HepG2 (cell line): ENCODE results near the gene ELMOD3. TPM values are rescaled to one million over a fixed set of nuclear protein-coding genes. Genes with fewer than 3 reads are reported as not detected.
A peak's percentile ranks its signal among the peaks of the same experiment; 100 is the strongest.

Experiments used
- ELF3 ChIP-seq: IDR thresholded peaks from 2 replicates; pipeline ENCODE4 v1.6.1; 2016; ENCODE audit warnings: missing genetic modification reagents, missing compliant biosample characterization
- ZNF543 ChIP-seq: sonication (generic); formaldehyde crosslinking; IDR thresholded peaks from 2 replicates; pipeline ENCODE4 v1.4.0; 2020; ENCODE audit warnings: mild to moderate bottlenecking, missing genetic modification reagents
- ZNF562 ChIP-seq: sonication (generic); formaldehyde crosslinking; IDR thresholded peaks from 2 replicates; pipeline ENCODE4 v1.8.0; 2022; ENCODE audit warnings: missing genetic modification reagents, borderline replicate concordance
- ZNF674 ChIP-seq: sonication (generic); formaldehyde crosslinking; IDR thresholded peaks from 2 replicates; pipeline ENCODE4 v1.5.0; 2020; ENCODE audit warnings: low read depth, mild to moderate bottlenecking, missing genetic modification reagents
- polyA plus RNA-seq, 8 experiments: library from polyadenylated mRNA; depleted of rRNA in 3 of 8; stranded (reverse) in 7 of 8; unstranded in 1 of 8; fragments of >200 nt; fragmentation: Illumina TruSeq in 4 of 8; extraction: Trizol in 4 of 8; gene quantifications; 2 replicates each; pipeline versions ENCODE4 v1.2.1 to v1.2.3, GENCODE V29; 2011 to 2016; ENCODE audit warnings: low read depth in 4 of 8, missing spikeins in 1 of 8, mixed read lengths in 1 of 8; ENCODE audit not compliant: insufficient read depth in 1 of 8
- total RNA-seq, 5 experiments: library from RNA; depleted of rRNA; stranded (reverse); fragments of >200 nt; fragmentation: Illumina TruSeq; extraction: Trizol; gene quantifications; 2 replicates each; pipeline ENCODE4 v1.2.3, GENCODE V29; 2016; ENCODE audit warnings: low read depth in 1 of 5
- TF ChIP-seq, protein P1 (sequence below), 2 experiments: fragments of 450-650 bp in 1 of 2; sonication (generic) in 1 of 2; formaldehyde crosslinking in 1 of 2; IDR thresholded peaks; 2 replicates each; pipeline versions ENCODE4 v1.6.1 to v1.8.0; 2016 to 2022; ENCODE audit warnings: antibody characterized with exemption in 1 of 2, mild to moderate bottlenecking in 1 of 2, missing genetic modification reagents in 1 of 2
- TF ChIP-seq, protein P2 (sequence below): sonication (generic); formaldehyde crosslinking; IDR thresholded peaks from 2 replicates; pipeline ENCODE4 v1.5.1; 2020; ENCODE audit warnings: mild to moderate bottlenecking, missing genetic modification reagents, moderate library complexity
- TF ChIP-seq, protein P3 (sequence below): IDR thresholded peaks from 2 replicates; pipeline ENCODE4 v1.6.1; 2018; ENCODE audit warnings: missing genetic modification reagents
- TF ChIP-seq, protein P4 (sequence below): sonication (generic); formaldehyde crosslinking; IDR thresholded peaks from 2 replicates; pipeline ENCODE4 v1.5.1; 2020; ENCODE audit warnings: missing genetic modification reagents, mild to moderate bottlenecking, borderline replicate concordance

Gene ELMOD3
- total and polyA plus RNA-seq, 2 of the 13 experiments (the other 11 are each of a cell fraction or from before 2014, with no cell fraction given) = 13.3 to 19.5 TPM

DNA sequence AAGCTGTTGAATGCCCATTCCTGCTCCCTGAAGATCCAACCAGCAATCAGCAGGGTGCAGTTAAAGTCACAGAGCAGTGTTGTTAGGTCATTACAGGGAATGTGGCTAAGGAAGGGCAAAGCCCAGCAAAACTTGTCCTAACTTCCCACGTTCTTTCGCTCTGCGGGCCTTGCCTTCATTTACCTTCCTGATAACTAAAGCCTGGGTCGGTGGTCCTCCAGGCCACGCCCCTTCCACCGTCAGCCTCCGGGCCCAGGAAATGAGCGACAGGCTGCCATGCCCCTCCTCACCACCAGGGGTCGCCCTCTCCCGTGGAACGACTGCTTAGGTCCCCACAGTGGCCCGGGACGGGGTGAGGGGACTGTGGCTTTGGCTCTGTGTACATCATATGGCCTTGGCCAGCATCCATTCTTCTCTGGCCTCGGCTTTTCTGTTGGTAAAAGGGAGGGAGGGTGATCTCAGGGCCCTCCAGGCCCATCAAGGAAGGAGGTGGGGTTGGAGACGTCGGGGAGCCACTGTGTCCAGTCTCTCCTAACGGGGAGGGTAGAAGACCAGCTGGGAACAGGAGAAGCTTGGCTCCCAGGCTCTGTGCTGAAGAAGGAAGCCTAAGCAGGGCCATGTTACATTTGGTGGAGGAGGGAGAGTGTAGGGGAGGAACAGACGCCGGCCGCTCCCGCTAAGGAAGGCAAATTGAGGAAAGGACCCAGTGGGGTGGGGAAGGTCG, 66.1 kb downstream of the ELMOD3 start (continued):
- TF ChIP-seq, protein P1, sequence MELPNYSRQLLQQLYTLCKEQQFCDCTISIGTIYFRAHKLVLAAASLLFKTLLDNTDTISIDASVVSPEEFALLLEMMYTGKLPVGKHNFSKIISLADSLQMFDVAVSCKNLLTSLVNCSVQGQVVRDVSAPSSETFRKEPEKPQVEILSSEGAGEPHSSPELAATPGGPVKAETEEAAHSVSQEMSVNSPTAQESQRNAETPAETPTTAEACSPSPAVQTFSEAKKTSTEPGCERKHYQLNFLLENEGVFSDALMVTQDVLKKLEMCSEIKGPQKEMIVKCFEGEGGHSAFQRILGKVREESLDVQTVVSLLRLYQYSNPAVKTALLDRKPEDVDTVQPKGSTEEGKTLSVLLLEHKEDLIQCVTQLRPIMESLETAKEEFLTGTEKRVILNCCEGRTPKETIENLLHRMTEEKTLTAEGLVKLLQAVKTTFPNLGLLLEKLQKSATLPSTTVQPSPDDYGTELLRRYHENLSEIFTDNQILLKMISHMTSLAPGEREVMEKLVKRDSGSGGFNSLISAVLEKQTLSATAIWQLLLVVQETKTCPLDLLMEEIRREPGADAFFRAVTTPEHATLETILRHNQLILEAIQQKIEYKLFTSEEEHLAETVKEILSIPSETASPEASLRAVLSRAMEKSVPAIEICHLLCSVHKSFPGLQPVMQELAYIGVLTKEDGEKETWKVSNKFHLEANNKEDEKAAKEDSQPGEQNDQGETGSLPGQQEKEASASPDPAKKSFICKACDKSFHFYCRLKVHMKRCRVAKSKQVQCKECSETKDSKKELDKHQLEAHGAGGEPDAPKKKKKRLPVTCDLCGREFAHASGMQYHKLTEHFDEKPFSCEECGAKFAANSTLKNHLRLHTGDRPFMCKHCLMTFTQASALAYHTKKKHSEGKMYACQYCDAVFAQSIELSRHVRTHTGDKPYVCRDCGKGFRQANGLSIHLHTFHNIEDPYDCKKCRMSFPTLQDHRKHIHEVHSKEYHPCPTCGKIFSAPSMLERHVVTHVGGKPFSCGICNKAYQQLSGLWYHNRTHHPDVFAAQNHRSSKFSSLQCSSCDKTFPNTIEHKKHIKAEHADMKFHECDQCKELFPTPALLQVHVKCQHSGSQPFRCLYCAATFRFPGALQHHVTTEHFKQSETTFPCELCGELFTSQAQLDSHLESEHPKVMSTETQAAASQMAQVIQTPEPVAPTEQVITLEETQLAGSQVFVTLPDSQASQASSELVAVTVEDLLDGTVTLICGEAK (IDR thresholded peaks at IDR 0.05) = no peak
- TF ChIP-seq, protein P1 (CRISPR knock-in tag; IDR thresholded peaks at IDR 0.05) = no peak
- no peak; the same call in 1 of the 2 replicates for TF ChIP-seq ZNF543 (CRISPR knock-in tag)
- TF ChIP-seq, protein P2, sequence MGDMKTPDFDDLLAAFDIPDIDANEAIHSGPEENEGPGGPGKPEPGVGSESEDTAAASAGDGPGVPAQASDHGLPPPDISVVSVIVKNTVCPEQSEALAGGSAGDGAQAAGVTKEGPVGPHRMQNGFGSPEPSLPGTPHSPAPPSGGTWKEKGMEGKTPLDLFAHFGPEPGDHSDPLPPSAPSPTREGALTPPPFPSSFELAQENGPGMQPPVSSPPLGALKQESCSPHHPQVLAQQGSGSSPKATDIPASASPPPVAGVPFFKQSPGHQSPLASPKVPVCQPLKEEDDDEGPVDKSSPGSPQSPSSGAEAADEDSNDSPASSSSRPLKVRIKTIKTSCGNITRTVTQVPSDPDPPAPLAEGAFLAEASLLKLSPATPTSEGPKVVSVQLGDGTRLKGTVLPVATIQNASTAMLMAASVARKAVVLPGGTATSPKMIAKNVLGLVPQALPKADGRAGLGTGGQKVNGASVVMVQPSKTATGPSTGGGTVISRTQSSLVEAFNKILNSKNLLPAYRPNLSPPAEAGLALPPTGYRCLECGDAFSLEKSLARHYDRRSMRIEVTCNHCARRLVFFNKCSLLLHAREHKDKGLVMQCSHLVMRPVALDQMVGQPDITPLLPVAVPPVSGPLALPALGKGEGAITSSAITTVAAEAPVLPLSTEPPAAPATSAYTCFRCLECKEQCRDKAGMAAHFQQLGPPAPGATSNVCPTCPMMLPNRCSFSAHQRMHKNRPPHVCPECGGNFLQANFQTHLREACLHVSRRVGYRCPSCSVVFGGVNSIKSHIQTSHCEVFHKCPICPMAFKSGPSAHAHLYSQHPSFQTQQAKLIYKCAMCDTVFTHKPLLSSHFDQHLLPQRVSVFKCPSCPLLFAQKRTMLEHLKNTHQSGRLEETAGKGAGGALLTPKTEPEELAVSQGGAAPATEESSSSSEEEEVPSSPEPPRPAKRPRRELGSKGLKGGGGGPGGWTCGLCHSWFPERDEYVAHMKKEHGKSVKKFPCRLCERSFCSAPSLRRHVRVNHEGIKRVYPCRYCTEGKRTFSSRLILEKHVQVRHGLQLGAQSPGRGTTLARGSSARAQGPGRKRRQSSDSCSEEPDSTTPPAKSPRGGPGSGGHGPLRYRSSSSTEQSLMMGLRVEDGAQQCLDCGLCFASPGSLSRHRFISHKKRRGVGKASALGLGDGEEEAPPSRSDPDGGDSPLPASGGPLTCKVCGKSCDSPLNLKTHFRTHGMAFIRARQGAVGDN (CRISPR knock-in tag) = peak; percentile 89
- TF ChIP-seq, protein P3, sequence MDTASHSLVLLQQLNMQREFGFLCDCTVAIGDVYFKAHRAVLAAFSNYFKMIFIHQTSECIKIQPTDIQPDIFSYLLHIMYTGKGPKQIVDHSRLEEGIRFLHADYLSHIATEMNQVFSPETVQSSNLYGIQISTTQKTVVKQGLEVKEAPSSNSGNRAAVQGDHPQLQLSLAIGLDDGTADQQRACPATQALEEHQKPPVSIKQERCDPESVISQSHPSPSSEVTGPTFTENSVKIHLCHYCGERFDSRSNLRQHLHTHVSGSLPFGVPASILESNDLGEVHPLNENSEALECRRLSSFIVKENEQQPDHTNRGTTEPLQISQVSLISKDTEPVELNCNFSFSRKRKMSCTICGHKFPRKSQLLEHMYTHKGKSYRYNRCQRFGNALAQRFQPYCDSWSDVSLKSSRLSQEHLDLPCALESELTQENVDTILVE (CRISPR knock-in tag) = peak; percentile 88
- TF ChIP-seq ELF3 (CRISPR knock-in tag) = peak; percentile 83
- TF ChIP-seq ZNF562 (CRISPR knock-in tag) = no peak
- no peak for TF ChIP-seq ZNF674 (CRISPR knock-in tag)
- TF ChIP-seq, protein P4, sequence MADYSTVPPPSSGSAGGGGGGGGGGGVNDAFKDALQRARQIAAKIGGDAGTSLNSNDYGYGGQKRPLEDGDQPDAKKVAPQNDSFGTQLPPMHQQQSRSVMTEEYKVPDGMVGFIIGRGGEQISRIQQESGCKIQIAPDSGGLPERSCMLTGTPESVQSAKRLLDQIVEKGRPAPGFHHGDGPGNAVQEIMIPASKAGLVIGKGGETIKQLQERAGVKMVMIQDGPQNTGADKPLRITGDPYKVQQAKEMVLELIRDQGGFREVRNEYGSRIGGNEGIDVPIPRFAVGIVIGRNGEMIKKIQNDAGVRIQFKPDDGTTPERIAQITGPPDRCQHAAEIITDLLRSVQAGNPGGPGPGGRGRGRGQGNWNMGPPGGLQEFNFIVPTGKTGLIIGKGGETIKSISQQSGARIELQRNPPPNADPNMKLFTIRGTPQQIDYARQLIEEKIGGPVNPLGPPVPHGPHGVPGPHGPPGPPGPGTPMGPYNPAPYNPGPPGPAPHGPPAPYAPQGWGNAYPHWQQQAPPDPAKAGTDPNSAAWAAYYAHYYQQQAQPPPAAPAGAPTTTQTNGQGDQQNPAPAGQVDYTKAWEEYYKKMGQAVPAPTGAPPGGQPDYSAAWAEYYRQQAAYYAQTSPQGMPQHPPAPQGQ (CRISPR knock-in tag) = no peak
